Heart right ventricle (tissue), 16 donors: ENCODE measurements around the gene HEXIM1. TPM values are rescaled to one million over a fixed set of nuclear protein-coding genes. Genes with fewer than 3 reads are reported as not detected.
A peak's percentile ranks its signal among the peaks of the same experiment; 100 is the strongest.

Experiments used
- ATAC-seq, 8 donors: fragments of 200-7000 bp; cut with Tn5 transposase; one replicate each; pipeline ENCODE4 v1.9.1; 2020; ENCODE audit warnings: mild to moderate bottlenecking in 8 of 8, moderate library complexity in 8 of 8, moderate number of reproducible peaks in 1 of 8
- DNase-seq, 2 donors: peaks; one replicate each; pipeline ENCODE4 v3.0.0-alpha.2; 2020
- H3K27ac ChIP-seq, 10 donors: fragments of 200-600 bp; sonication (generic) in 2 of 10; one replicate each; pipeline versions ENCODE4 v1.5.0 to v1.8.0; 2020 to 2022; ENCODE audit warnings: mild to moderate bottlenecking in 3 of 10
- H3K27me3 ChIP-seq, 7 donors: fragments of 200-600 bp; one replicate each; pipeline ENCODE4 v1.8.0; 2021 to 2022; ENCODE audit warnings: mild to moderate bottlenecking in 2 of 7
- H3K36me3 ChIP-seq, 9 donors: fragments of 200-600 bp; sonication (generic) in 1 of 9; one replicate each; pipeline versions ENCODE4 v1.5.0 to v1.8.0; 2020 to 2022; ENCODE audit warnings: mild to moderate bottlenecking in 2 of 9
- H3K4me1 ChIP-seq, 9 donors: fragments of 200-600 bp; sonication (generic) in 1 of 9; one replicate each; pipeline versions ENCODE4 v1.5.0 to v1.8.0; 2020 to 2022; ENCODE audit warnings: mild to moderate bottlenecking in 4 of 9
- H3K4me3 ChIP-seq, 10 donors: fragments of 200-600 bp; sonication (generic) in 2 of 10; one replicate each; pipeline versions ENCODE4 v1.5.0 to v1.8.0; 2020 to 2022; ENCODE audit warnings: mild to moderate bottlenecking in 7 of 10, moderate library complexity in 2 of 10
- H3K9me3 ChIP-seq, 11 donors: fragments of 200-600 bp in 10 of 11; sonication (generic) in 2 of 11; one replicate each; pipeline versions ENCODE4 v1.5.0 to v1.8.0; 2013 to 2022; ENCODE audit warnings: mild to moderate bottlenecking in 2 of 11, control low read depth in 1 of 11, moderate library complexity in 1 of 11
- CTCF ChIP-seq, 9 donors: fragments of 200-600 bp; sonication (generic) in 2 of 9; IDR thresholded peaks; one replicate each; pipeline versions ENCODE4 v1.5.0 to v1.8.0; 2021 to 2022; ENCODE audit warnings: antibody characterized with exemption in 9 of 9, mild to moderate bottlenecking in 5 of 9, moderate library complexity in 1 of 9
- WGBS, 2 donors: extraction: QIAGEN DNeasy Blood & Tissue Kit; methylation state at CpG; one replicate each; pipeline ENCODE4 v1.1.7; 2013; ENCODE audit warnings: inconsistent platforms in 1 of 2; 5-methylcytosine and 5-hydroxymethylcytosine counted together
- intact Hi-C, 10 donors: fragments of 100-400 bp; cut with DNase I; formaldehyde crosslinking; loops; one replicate each; pipeline versions ENCODE4 v1.11.1 to v1.14.2; 2022
- polyA plus RNA-seq, 2 donors: library from polyadenylated mRNA; stranded (reverse); fragments of 200-250 nt; gene quantifications; one replicate each; pipeline ENCODE4 v1.2.3, GENCODE V29; 2013
- total RNA-seq, 10 donors: library from RNA; stranded (reverse); fragmentation: NEBNext Ultra II Directional in 3 of 10; extraction: Animal tissue kit (Norgen Biotek cat#: 25700) in 3 of 10; gene quantifications; one replicate each; pipeline versions ENCODE4 v1.2.1 to v1.2.4, GENCODE V29; 2021 to 2023
- donor health status: Arrhythmogenic right ventricular cardiomyopathy.
- donor health status: ischemic (EF 13 %, LVEDD 7.1; RV severe dilation, severe dysfunction).
- donor health status: healthy with polysubstance abuse.
- donor health status: DM: no; HTN: yes; CAD: no.
- donor health status: DM: no; HTN: no; CAD: no.
- donor health status: ischemic (EF 25% LVEDD 6.9; RV normal size, moderate dysfunction).
- donor health status: ischemic (EF 25% LVEDD 5.7; RV mildly dilated, moderate dysfunction).
- donor health status: healthy.
- donor health status: DM: yes; HTN: yes; CAD: no.
- donor health status: Ischemic cardiomyopathy.
- donor health status: ischemic (EF 35%, LVEDD 5.7; RV mildly dilated, moderate dysfunction).
- donor health status: nonischemic (EF 11% LVEDD 7.7; RV severe dilation, severe dysfunction).
- donor health status: DM: yes; HTN: yes; CAD: no.
- donor health status: PGD.
- donor health status: ischemic (EF 29% LVEDD 5.4; RV normal size, mild dysfunction).
- donor health status: nonischemic (EF 23%, LVEDD 6.1; RV moderate dilation, normal function).

HEXIM1 gene
- total and polyA plus RNA-seq, 12 donors = 8.4 to 37.4 (median 18.3) TPM

DNA sequence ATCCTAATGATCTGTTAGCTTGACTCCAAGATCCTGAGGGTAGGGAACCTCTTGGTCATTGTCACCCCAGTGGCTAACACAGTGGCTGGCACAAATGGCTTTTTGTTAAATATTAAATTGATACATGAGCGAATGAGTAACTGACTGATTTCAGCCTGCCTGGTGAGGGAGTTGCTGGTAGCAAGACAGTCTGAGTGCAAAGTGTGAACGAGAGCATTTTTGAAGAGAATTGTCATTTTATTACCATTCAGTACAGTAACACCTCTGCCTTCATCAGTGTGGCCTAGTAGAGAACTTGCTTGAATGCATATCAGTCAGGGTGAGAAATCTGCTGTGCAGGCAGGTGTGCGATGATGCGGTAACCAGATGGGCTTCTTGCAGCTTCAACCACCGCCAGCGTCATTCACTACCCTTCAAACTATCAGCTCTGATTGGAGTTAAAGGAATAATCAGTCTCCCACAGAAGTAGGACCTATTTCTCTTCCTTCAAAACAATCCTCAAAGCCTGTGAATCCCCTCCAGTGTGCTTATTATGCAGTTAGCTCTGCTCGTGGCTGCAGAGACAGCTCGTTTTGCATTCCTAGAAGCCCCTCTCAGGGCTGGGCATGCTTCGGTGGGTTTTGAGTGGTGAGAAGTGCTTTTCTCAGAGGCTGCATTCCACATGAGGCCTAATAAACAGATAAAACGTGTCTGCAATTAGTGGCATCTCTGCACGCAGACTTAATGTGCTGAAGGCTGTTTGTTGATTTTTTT, 42.4 kb downstream of the HEXIM1 start:
- no peak overlapping the region for H3K27ac ChIP-seq
- intact Hi-C loops = loop anchor here in 2 of 10 donors (10.0 kb wide), 1 partner anchor 266 kb away; no protein-coding TSS in a partner anchor
- TF ChIP-seq CTCF (IDR thresholded peaks at IDR 0.05) = no peak
- H3K9me3 ChIP-seq = no peaks in the 10 kb centered on the region
- ATAC-seq = no peak
- H3K4me3 ChIP-seq = no peak overlapping the region
- no peak for DNase-seq
- no peaks in the 10 kb centered on the region for H3K4me1 ChIP-seq
- WGBS, 2 donors = 74 to 79% methylated on average over 11 of the region's 11 CpGs
- H3K36me3 ChIP-seq = no peaks in the 10 kb centered on the region
- H3K27me3 ChIP-seq = no peaks in the 10 kb centered on the region

DNA sequence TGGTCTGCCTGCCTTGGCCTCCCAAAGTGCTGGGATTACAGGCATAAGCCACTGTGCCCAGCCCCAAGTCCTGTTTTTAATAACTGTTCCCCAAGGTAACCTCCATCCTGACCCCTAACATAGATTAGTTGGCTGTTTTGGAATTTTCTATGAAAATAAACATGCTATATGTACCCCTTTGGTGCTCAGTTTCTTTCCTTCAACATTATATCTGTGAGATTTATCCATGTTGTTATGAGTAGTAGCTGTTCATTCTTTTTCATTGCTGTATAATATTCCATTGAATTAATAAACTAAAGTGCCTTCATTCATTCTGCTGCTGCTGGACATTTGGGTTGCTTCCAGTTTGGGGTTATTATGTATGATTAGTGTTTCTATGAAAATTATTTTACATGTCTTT, 47.1 kb downstream of the HEXIM1 start:
- Histone ChIP-seq H3K36me3 (no peaks in the 10 kb centered on the region), H3K4me1 (peaks cover 0 to 11% (median 10%) of the 10 kb centered on the region in 9 donors), H3K9me3 (no peaks in the 10 kb centered on the region), H3K4me3 (no peak overlapping the region), H3K27ac (no peak overlapping the region), H3K27me3 (no peaks in the 10 kb centered on the region)
- no peak for TF ChIP-seq CTCF (IDR thresholded peaks at IDR 0.05)
- DNase-seq (no peak), ATAC-seq (no peak)
- intact Hi-C loops = loop anchor here in 6 of 10 donors (2.0 to 10.0 kb wide), 5 partner anchors 33 to 271 kb away; partner anchors contain the start of genes ACBD4 (in 2 of the 6) and HEXIM2 (in 2 of the 6)

- H3K27me3 ChIP-seq = no peaks in the 10 kb centered on the region
- H3K4me1 ChIP-seq = peaks cover 0 to 23% (median 10%) of the 10 kb centered on the region in 9 donors
- intact Hi-C loops = loop anchor here in 8 of 10 donors (1.0 to 10.0 kb wide), 6 partner anchors 35 to 272 kb away; partner anchors contain the start of genes ACBD4 (in 7 of the 8) and HEXIM2 (in 2 of the 8)
- 77 to 78% methylated on average over 6 of the region's 6 CpGs for WGBS, 2 donors
- TF ChIP-seq CTCF (IDR thresholded peaks at IDR 0.05) = no peak
- DNase-seq (no peak), ATAC-seq (peak in 1 of 8 donors; percentile 2)
- no peaks in the 10 kb centered on the region for H3K9me3 ChIP-seq
- H3K36me3 ChIP-seq = no peaks in the 10 kb centered on the region
- no peak overlapping the region for H3K27ac ChIP-seq
- no peak overlapping the region for H3K4me3 ChIP-seq
Observed at GRCh38 chr17:45197108-45197507, 48.8 kb downstream of the HEXIM1 start.

DNA sequence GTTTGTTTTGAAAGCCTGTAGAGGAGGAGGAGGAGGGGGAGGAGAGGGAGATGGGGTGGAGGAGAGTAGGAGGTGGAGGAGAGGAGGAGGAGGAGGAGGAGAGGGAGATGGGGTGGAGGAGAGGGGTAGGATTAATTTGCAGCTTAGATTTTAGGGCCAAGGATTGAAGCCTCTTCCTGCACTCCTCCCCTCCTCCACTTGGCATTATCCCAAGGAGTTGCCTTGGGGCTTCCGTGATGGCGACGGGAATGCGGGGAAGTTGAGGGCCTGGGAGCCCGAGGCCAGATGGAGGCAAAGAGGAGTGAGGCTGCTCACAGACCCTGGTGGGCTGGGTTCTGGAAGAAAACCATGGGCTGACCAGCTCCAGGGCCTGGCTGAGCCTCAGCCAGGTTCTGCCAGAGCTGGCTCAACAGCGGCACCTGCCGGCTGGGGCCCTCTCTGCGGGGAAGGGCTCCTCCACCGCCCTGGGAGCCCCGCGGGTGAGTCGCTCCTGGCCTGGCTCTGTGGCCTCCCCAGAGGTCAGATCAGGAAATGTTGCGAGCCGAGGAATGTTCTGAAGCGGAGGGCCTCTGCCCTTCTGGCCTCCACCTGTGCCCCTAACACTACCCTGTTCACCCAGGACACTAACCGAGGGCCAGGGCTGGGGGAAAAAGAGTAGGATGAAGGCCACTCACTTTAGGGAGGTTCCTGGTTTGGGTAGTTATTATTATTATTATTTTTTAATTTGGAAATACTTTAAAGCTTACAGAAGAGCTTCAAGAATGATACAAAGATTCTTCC, 49.5 kb downstream of the HEXIM1 start:
- intact Hi-C loops = loop anchor here in 9 of 10 donors (1.0 to 10.0 kb wide), 6 partner anchors 35 to 273 kb away; partner anchors contain the start of genes ACBD4 (in 9 of the 9) and HEXIM2 (in 2 of the 9)
- peak; percentile 98 to 100 (median 99) for TF ChIP-seq CTCF (IDR thresholded peaks at IDR 0.05)

More for the DNA sequence above, 49.5 kb downstream of the HEXIM1 start:
- H3K9me3 ChIP-seq = no peaks in the 10 kb centered on the region
- peaks cover 0 to 23% (median 10%) of the 10 kb centered on the region in 9 donors for H3K4me1 ChIP-seq
- no peaks in the 10 kb centered on the region for H3K27me3 ChIP-seq
- H3K27ac ChIP-seq = peak overlapping the region in 7 of 10 donors; percentile 36 to 65 (median 48)
- DNase-seq (peak; percentile 91 to 96), ATAC-seq (peak; percentile 95 to 100 (median 98))
- no peaks in the 10 kb centered on the region for H3K36me3 ChIP-seq
- peak overlapping the region in 1 of 10 donors; percentile 1 for H3K4me3 ChIP-seq
- 1 to 2% methylated on average over 16 of the region's 16 CpGs for WGBS, 2 donors
